Measurements from ENCODE around the gene NAALADL1.

GRCh38 chr11:65035579-65035978, 22.8 kb downstream of the NAALADL1 start:
- TF ChIP-seq CTCF (conservative IDR thresholded peaks at IDR 0.05; ENCODE audit: low read length), result no peak
- TF ChIP-seq EZH2phosphoT487 (IDR thresholded peaks at IDR 0.05; ENCODE audit: borderline replicate concordance, low read depth, low read length), result no peak
